Activated CD8-positive, alpha-beta memory T cell treated with anti-CD3 and anti-CD28 coated beads for 36 hours (primary cell): ENCODE results near the gene COL20A1. TPM values are rescaled to one million over a fixed set of nuclear protein-coding genes. Genes with fewer than 3 reads are reported as not detected.

Experiments
- CTCF ChIA-PET: fragments of 350-600 bp; sonication (Branson Sonifier 250); formaldehyde crosslinking; loops from one replicate; lab custom pipeline; 2021; ENCODE audit warnings: antibody characterized with exemption; lab: Charles Lee
- POLR2A ChIA-PET: fragments of 350-600 bp; sonication (Branson Sonifier 250); formaldehyde crosslinking; loops from one replicate; lab custom pipeline; 2021; ENCODE audit warnings: antibody characterized with exemption; lab: Charles Lee
- total RNA-seq, 2 experiments: library from RNA; stranded (reverse); gene quantifications; one replicate each; pipeline ENCODE4 v1.2.3, GENCODE V29; 2021

The COL20A1 gene
- total RNA-seq, 2 experiments from 2014 or later = not detected

- ChIA-PET CTCF (no interaction called here), POLR2A (no interaction called here)
Observed at GRCh38 chr20:63362436-63363009, 69.5 kb downstream of the COL20A1 start.

DNA sequence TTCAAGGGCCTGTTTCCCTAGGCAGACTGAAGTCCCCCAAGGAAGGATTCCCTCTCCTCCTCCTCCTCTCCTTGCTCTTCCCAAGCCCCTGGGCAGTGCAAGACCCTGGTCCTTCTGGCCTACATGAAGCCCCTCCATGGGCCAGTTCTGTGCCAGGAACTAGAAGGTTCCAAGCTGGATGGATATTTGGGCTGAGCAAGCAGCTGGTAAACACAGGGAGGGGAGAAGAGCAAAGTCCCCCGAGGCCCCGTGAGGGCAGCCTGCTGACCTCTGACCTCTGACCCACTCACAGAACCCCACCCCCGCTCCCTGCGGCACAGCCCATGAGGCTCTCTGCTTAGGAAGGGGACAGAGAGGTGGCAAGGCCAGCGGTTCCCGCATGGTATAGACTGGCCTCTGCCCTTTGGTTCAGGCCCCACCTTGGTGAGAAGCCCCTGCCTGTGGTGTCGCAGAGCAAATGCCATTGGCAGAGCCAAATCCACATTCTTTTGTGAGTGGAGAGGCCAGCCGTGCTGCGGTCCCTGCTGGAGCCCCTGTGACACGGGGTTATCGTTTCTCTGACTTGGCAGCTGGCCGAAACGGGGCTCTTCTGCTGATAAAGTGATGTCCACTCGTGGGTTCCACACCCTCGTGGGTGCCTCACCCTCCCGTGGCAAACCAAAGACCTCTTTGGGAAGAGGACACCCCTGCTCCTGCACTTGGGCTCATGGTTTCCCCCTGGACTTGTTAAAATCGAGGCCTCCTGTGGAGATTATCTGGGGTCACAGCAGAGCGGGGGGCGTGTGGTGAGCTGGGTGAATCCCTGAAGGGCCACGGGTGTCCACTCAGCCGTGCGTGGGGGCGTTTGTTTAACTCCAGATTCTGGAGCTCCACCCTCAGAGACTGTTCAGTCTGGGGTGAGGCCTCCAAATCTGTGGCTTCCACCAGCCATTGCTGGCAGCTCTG is 70.3 kb downstream of the COL20A1 start:
- ChIA-PET CTCF (no interaction called here), POLR2A (no interaction called here)

- POLR2A ChIA-PET = no interaction called here
- CTCF ChIA-PET = no interaction called here
Observed at GRCh38 chr20:63363981-63364561, 71.1 kb downstream of the COL20A1 start.

GRCh38 chr20:63364801-63365585 is 72.0 kb downstream of the COL20A1 start:
- ChIA-PET CTCF (no interaction called here), POLR2A (no interaction called here)

- ChIA-PET POLR2A (no interaction called here), CTCF (no interaction called here)
Observed at GRCh38 chr20:63365601-63366389, 72.8 kb downstream of the COL20A1 start.

GRCh38 chr20:63366390-63367365 is 73.7 kb downstream of the COL20A1 start:
- POLR2A ChIA-PET = no interaction called here

GRCh38 chr20:63367446-63368055 is 74.6 kb downstream of the COL20A1 start:
- POLR2A ChIA-PET = no interaction called here
- CTCF ChIA-PET = interaction anchor here (0.8 kb wide), 1 partner anchor 144 kb away, joined by 3 read pairs; no protein-coding TSS in a partner anchor

More at GRCh38 chr20:63366390-63367365, 73.7 kb downstream of the COL20A1 start:
- CTCF ChIA-PET = no interaction called here

DNA sequence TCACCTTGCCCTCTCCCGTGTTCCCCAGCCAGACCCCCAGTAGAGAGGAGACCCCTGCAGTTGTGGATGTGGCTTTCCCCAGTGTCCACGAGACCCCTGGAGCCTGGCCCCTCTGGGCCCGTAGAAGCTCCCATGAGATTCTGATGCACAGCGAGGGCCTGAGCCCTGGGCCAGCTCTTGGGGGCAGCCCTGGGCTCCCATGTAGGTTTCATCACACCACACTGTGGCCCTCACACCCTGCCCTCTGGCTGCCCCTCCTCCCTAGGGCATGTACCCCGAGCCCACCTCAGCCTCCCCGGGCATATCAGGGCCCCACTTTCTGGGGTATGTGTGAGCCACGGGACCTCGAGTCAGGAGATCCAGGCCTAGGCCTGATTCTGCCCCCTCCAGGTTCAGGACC is 75.2 kb downstream of the COL20A1 start:
- CTCF ChIA-PET = interaction anchor here (0.8 kb wide), 1 partner anchor 145 kb away, joined by 3 read pairs; no protein-coding TSS in a partner anchor

GRCh38 chr20:63369024-63369530 is 76.1 kb downstream of the COL20A1 start:
- ChIA-PET POLR2A (no interaction called here), CTCF (no interaction called here)

More for the DNA sequence above, 75.2 kb downstream of the COL20A1 start:
- POLR2A ChIA-PET = no interaction called here

DNA sequence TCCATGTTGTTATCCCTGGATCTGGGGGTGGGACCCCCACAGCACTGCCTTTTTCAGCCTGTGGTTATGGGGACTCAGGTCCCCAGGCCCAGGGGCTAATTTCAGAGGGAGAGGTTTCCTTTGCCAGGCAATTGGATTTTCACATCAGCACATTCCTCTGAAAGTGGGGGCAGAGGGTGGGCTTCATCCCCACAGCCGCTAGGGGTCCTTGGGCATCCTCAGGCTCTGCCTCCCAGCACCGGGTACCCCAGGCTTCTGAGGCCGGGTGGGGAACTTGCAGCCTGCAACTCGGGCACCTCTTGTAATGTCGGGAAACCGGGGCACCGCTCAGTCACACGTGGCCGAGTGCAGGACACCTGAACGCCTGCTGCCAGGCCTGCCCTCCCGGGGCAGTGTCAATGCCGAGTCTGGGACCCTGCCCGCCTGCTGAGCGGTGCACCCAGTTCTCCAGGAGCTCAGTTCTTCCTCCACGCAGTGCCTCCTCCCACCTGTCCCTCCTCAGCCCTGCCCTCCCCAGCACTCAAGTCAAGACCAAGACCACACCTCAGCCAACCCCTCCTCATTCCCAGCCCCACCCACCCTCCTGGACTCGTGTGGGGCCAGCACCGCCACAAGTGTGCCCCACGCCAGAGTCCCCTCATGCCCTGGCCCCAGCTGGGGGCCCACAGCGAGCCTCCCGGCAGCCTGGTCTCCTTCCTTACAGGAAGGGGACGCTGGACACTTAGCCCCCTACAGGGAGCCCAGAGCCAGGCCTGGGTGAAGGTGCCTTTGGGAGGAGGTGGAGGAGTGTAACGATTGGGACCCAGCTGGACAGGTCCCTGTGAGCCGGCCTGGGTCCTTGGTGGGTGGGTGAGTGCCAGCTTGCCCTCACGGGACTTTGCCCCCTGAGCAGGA is 77.0 kb downstream of the COL20A1 start:
- POLR2A ChIA-PET = interaction anchor here (0.9 kb wide), 1 partner anchor 19 kb away, joined by 4 read pairs; no protein-coding TSS in a partner anchor
- CTCF ChIA-PET = no interaction called here

DNA sequence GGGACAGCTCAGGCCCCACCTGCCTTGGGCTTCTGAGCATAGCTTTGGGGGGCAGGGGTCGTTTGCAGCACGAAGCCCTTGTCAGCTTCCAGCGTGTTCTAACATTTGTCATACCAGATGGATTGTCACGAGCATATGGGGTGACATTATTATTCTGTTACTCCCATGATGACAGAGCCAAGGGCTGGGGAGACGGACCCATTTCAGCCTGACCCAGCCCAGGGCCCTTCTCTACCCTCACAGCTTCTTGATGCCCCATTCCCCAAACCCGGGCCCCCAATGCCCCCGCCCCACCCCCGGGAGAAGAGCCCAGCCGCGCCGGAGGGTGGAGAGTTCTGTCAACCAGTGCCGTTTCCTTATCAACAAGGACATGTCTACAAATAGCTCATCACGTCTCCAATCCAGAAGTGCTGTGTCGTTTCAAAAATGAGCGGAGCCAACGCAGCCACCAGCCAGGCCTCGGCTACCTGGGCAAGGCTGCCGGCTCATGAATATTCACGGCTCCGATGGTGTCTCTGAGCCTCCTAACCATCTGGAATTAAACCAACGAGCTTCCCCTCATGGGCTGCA is 77.7 kb downstream of the COL20A1 start:
- POLR2A ChIA-PET = interaction anchor here (0.9 kb wide), 1 partner anchor 19 kb away, joined by 4 read pairs; no protein-coding TSS in a partner anchor
- CTCF ChIA-PET = no interaction called here

DNA sequence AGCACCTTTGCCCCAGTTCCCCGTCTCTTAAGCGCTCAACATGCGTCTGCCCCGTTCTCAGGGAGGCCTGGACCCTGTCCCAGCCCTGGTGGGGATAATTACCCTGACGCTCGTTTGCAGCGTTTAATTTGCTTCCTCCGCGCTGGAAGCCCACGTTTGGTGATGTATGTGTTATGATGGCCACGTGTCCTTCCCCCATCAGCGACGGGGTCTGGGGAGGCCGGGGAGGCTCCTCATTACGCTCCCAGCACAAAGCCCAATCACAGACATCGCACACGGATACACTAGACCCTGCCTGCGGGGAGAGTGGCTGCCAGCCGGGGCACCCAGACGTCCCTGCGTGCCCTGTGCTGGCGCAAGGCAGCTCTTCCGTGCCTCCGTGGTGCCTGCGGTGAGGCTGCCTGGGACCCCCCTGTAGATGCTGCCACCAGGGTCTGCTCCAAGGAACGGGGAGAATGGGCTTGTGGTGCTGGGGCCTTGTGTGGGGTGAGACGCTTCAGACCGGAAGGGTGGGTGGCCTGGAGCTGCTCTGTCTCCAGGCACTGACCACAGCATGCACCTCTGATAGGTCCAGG is 78.4 kb downstream of the COL20A1 start:
- ChIA-PET POLR2A (no interaction called here), CTCF (no interaction called here)

- POLR2A ChIA-PET = no interaction called here
- CTCF ChIA-PET = no interaction called here
Observed at GRCh38 chr20:63372971-63373885, 80.2 kb downstream of the COL20A1 start.

- ChIA-PET POLR2A (no interaction called here), CTCF (no interaction called here)
Observed at GRCh38 chr20:63373996-63374395, 81.0 kb downstream of the COL20A1 start.
